NB4 (cell line): Measurements from ENCODE around the gene IL24.
A peak's percentile ranks its signal among the peaks of the same experiment; 100 is the strongest.

Experiments
- DNase-seq: peaks from one replicate; pipeline ENCODE4 v3.0.0; 2010; ENCODE audit warnings: low read depth
- H3K4me3 ChIP-seq: one replicate; pipeline ENCODE4 v1.5.1; 2011; ENCODE audit warnings: mild to moderate bottlenecking, low read depth, low read length, moderate library complexity
- MYC ChIP-seq: IDR thresholded peaks from 2 replicates; pipeline ENCODE4 v1.6.1; 2011; ENCODE audit warnings: low read depth, low read length
- POLR2A ChIP-seq: IDR thresholded peaks from 2 replicates; pipeline ENCODE4 v1.6.1; 2011; ENCODE audit warnings: mild to moderate bottlenecking; ENCODE audit not compliant: insufficient read length; ENCODE audit errors: extremely low read depth
- TF ChIP-seq, protein P1 (sequence below): IDR thresholded peaks from 2 replicates; pipeline ENCODE4 v1.6.1; 2011; ENCODE audit warnings: low read depth, low read length
- TF ChIP-seq, protein P2 (sequence below): IDR thresholded peaks from one replicate; pipeline ENCODE4 v1.5.1; 2012; ENCODE audit warnings: low read depth, low read length

IL24 gene

DNA sequence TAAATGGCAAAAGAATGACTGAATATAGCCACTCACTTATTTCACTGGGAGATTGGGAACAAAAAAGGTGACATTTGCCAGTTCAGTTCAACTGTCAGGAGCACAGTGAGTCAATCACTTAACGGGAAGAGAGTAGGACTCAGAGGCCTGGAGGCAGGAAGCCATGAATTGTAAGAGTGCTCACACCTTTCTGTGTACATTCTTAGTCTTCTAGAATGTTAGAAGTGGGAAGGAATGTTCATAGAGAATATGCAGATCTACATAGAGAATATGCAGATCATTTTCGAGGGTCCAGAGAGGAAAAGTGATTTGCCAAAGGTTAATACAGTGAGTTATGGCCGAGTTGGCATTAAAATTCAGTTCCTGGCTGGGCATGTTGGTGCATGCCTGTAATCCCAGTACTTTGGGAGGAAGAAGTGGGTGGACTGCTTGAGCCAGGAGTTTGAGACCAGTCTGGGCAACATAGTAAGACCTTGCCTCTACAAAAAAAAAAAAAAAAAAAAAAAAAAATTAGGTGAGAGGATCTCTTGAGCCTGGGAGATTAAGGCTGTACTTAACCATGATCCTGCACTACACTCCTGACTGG lies 23.5 kb upstream of the IL24 start:
- no peak overlapping the region for H3K4me3 ChIP-seq
- TF ChIP-seq, protein P1, sequence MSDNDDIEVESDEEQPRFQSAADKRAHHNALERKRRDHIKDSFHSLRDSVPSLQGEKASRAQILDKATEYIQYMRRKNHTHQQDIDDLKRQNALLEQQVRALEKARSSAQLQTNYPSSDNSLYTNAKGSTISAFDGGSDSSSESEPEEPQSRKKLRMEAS, result no peak
- no peak for TF ChIP-seq MYC
- no peak for TF ChIP-seq POLR2A
- TF ChIP-seq, protein P2, sequence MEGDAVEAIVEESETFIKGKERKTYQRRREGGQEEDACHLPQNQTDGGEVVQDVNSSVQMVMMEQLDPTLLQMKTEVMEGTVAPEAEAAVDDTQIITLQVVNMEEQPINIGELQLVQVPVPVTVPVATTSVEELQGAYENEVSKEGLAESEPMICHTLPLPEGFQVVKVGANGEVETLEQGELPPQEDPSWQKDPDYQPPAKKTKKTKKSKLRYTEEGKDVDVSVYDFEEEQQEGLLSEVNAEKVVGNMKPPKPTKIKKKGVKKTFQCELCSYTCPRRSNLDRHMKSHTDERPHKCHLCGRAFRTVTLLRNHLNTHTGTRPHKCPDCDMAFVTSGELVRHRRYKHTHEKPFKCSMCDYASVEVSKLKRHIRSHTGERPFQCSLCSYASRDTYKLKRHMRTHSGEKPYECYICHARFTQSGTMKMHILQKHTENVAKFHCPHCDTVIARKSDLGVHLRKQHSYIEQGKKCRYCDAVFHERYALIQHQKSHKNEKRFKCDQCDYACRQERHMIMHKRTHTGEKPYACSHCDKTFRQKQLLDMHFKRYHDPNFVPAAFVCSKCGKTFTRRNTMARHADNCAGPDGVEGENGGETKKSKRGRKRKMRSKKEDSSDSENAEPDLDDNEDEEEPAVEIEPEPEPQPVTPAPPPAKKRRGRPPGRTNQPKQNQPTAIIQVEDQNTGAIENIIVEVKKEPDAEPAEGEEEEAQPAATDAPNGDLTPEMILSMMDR, result no peak
- DNase-seq, result no peak

DNA sequence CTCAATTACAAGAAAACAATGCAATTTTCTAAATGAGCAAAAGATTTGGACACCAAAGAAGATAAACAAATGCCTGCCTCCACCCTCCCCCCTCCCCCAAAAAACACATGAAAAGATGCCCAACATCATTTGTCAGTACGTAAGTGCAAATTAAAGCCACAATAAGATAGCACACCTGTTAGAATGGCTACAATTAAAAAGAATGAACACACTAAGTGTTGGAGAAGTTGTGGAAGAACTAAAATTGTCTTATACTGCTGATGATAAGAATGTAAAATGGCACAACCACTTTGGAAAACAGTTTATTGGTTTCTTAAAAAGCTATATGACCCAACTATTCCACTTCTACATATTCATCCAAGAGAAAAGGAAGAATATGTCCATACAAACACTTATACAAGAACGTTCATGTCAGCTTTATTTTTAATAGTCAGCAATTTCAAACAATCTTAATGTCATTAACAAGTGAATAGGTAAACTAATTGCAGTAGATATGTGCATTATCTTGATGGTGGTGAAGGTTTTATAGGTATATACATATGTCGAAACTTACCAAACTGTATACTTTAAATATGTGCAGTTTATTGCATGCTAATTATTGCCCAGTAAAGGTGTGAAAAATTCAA lies 21.4 kb upstream of the IL24 start:
- TF ChIP-seq, protein P1, result no peak
- TF ChIP-seq MYC (no peak), POLR2A (no peak)
- TF ChIP-seq, protein P2, result no peak
- no peak overlapping the region for H3K4me3 ChIP-seq
- DNase-seq, result no peak

DNA sequence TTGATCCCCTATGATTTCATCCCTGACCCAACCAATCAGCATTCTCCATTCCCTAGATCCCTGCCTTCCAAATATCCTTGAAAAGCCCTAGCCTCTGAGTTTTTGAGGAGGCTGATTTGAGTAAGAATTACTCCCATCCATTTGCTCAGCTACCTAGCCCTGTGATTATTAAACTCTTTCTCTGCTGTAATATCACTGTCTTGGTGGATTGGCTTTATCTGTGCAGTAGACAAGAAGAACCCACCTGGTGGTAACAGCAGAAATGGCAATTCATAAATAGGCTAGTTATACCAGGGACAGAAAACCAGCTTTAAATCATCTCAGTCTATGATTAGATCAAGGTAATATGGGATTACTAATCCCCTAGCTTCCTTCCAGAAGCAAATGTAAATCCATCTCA lies 18.8 kb upstream of the IL24 start:
- TF ChIP-seq, protein P2, result peak; percentile 30
- TF ChIP-seq MYC, result no peak
- no peak overlapping the region for H3K4me3 ChIP-seq
- peak; percentile 8 for DNase-seq

DNA sequence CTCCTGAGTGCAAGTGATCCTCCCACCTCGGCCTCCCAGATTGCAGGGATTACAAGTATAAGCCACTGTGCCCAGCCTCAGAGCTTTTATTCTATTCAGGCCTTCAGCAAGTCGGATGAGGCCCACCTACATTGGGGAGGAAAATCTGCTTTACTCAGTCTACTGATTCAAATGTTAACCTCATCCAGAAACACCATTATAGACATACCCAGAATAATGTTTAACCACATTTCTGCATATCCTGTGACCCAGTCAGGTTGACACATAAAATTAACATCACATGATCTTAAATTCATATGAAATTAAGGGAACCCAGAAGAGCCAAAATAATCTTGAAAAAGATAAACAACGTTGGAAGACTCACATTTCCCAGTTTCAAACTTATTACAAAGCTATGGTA lies 16.9 kb upstream of the IL24 start:
- DNase-seq, result no peak
- TF ChIP-seq POLR2A, result no peak
- no peak overlapping the region for H3K4me3 ChIP-seq

DNA sequence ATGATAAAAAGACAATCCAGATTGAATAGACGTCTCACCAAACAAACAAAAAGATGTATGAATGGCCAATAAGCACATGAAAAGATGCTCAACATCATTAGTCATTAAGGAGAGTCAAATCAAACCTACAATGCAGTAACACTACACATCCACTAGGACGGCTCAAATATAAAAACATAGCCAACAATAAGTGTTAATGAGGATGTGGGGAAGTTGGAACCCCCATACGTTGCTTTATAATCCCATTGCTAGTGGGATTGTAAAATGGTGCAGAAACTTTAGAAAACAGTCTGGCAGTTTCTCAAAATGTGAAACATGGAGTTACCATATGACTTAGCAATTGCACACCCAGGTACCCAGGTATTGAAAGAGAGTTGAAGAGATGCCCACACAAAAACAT lies 14.7 kb upstream of the IL24 start:
- no peak for DNase-seq
- no peak overlapping the region for H3K4me3 ChIP-seq
- TF ChIP-seq POLR2A (no peak), MYC (no peak)
- TF ChIP-seq, protein P1, result no peak
- TF ChIP-seq, protein P2, result no peak

DNA sequence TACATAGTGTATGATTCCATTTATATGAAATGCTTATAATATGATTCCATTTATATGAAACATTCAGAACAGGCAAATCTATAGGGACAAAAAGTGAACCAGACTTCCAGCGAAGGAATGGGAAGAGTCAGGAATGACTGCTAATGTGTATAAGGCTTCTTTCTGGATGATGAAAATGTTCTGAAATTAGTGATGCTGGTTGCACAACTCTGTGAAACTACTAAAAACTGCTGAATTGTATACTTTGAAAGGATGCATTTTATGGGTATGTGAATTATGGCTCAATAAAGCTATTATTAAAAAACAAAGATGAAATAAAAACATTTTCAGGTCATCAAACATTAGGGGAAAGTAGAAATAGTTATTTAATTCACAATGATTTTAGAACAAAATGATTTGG lies 14.1 kb upstream of the IL24 start:
- no peak for TF ChIP-seq MYC
- TF ChIP-seq, protein P1, result no peak
- TF ChIP-seq, protein P2, result no peak
- H3K4me3 ChIP-seq, result no peak overlapping the region
- DNase-seq, result no peak
